PFSK-1 (cell line): ENCODE measurements around the gene ZNF410. TPM values are rescaled to one million over a fixed set of nuclear protein-coding genes. Genes with fewer than 3 reads are reported as not detected.

Experiments used
- FOXP2 ChIP-seq: optimal IDR thresholded peaks from 2 replicates; pipeline ENCODE3; 2011; ENCODE audit warnings: borderline replicate concordance, control low read depth, inconsistent platforms; ENCODE audit not compliant: insufficient read depth; ENCODE audit errors: extremely low read length, extremely low read depth
- POLR2AphosphoS5 ChIP-seq: IDR thresholded peaks from 2 replicates; pipeline ENCODE4 v1.6.1; 2012; ENCODE audit warnings: low read depth, mild to moderate bottlenecking, control low read depth, low read length, moderate library complexity
- SIN3A ChIP-seq: IDR thresholded peaks from 2 replicates; pipeline ENCODE4 v1.6.1; 2012; ENCODE audit warnings: mild to moderate bottlenecking, low read length, moderate library complexity, borderline replicate concordance; ENCODE audit not compliant: insufficient read depth
- TAF1 ChIP-seq: IDR thresholded peaks from 2 replicates; pipeline ENCODE4 v1.6.1; 2012; ENCODE audit warnings: low read length, control low read depth, borderline replicate concordance; ENCODE audit not compliant: insufficient read depth
- polyA plus RNA-seq: library from polyadenylated mRNA; unstranded; fragments of >200 nt; gene quantifications from one replicate; pipeline ENCODE4 v1.2.1, GENCODE V29; 2012; ENCODE audit warnings: low read depth, missing spikeins; ENCODE audit not compliant: insufficient read length
- TF ChIP-seq, protein P1 (sequence below), 2 experiments: IDR thresholded peaks; 2 replicates each; pipeline versions ENCODE4 v1.6.1 to v1.8.0; 2011 to 2012; ENCODE audit warnings: low read depth in 2 of 2, low read length in 2 of 2, control low read depth in 1 of 2, inconsistent platforms in 1 of 2, mild to moderate bottlenecking in 1 of 2, moderate library complexity in 1 of 2; ENCODE audit not compliant: insufficient read depth in 1 of 2

Gene ZNF410, protein sequence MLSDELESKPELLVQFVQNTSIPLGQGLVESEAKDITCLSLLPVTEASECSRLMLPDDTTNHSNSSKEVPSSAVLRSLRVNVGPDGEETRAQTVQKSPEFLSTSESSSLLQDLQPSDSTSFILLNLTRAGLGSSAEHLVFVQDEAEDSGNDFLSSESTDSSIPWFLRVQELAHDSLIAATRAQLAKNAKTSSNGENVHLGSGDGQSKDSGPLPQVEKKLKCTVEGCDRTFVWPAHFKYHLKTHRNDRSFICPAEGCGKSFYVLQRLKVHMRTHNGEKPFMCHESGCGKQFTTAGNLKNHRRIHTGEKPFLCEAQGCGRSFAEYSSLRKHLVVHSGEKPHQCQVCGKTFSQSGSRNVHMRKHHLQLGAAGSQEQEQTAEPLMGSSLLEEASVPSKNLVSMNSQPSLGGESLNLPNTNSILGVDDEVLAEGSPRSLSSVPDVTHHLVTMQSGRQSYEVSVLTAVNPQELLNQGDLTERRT
- 27.1 TPM for polyA plus RNA-seq

DNA sequence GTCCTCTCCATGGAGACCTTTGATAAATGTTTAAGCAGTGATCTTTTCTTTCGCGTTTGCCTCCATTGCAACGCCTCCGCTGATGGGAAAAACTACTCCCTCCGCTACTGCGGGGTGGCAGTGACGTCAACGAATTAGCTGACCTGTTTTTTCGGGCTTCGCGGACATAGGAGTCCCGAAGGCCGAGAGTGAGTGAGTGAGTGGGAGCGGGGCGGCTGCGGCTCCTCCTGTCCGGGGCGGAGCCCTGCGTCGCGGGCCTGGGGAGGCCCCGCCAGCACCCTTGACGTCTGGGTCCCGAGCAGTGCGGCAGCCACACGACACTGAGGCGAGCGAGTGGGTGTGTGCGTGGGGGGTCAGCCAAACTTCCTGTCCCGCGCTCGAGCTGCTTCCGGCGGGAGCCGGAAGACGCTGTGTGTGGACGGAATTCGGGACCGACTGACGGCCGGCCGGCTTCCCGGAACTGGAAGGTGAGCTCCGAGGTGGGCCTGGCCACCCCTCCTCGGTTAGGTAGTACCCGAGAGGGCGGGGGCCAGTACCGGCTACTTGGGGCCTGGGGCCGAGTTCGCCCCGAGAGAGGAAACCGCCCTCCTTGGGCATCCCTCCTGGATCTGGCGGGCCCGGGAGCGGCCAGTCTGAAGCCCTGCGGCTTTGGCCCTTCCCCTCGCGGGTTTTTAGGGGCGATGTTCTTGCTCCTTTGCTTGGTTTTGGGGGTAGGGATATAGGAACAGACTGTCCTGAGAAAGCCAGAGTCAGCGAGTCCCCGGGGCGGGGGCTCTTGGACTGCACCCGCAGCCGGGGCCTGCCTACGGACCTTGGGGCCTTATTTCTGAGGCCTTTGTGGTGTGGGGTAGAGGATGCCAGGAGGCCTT lies at the start of gene ZNF410:
Gene ZNF410, plus strand, starts transcription at position 411 of the 869 bp plus-strand sequence. CDS start 5,317 bp downstream, outside the sequence.
- peak; percentile 51 for TF ChIP-seq POLR2AphosphoS5
- peak; percentile 86 for TF ChIP-seq FOXP2
- TF ChIP-seq SIN3A = peak; percentile 22; the same call in 1 of the 2 replicates
- TF ChIP-seq TAF1 = 0 out of 2 replicates have a peak, but pooled peaks have one; percentile 48
- TF ChIP-seq, protein P1, sequence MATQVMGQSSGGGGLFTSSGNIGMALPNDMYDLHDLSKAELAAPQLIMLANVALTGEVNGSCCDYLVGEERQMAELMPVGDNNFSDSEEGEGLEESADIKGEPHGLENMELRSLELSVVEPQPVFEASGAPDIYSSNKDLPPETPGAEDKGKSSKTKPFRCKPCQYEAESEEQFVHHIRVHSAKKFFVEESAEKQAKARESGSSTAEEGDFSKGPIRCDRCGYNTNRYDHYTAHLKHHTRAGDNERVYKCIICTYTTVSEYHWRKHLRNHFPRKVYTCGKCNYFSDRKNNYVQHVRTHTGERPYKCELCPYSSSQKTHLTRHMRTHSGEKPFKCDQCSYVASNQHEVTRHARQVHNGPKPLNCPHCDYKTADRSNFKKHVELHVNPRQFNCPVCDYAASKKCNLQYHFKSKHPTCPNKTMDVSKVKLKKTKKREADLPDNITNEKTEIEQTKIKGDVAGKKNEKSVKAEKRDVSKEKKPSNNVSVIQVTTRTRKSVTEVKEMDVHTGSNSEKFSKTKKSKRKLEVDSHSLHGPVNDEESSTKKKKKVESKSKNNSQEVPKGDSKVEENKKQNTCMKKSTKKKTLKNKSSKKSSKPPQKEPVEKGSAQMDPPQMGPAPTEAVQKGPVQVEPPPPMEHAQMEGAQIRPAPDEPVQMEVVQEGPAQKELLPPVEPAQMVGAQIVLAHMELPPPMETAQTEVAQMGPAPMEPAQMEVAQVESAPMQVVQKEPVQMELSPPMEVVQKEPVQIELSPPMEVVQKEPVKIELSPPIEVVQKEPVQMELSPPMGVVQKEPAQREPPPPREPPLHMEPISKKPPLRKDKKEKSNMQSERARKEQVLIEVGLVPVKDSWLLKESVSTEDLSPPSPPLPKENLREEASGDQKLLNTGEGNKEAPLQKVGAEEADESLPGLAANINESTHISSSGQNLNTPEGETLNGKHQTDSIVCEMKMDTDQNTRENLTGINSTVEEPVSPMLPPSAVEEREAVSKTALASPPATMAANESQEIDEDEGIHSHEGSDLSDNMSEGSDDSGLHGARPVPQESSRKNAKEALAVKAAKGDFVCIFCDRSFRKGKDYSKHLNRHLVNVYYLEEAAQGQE (IDR thresholded peaks at IDR 0.05; ENCODE audit: insufficient read depth in 1 of 2, low read depth in 2 of 2, low read length in 2 of 2) = no peak

DNA sequence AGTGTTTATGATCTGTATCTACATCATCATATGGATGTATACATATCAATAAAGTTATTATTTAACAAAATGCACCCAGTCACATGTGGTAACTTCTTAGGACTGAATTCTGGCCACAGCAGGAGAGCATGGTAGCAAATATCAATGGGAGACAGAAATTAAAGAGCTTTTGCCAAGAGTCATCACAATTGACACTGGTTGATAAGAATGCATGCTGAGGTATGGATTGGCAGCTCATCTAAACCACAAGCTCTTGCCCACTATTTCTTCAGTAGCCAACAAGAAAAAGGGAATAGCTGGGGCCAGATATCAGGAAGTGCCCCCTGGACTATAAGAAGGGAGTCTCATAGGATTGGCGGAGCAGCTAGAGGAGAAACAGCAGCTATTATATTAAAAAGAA lies 44.5 kb upstream of the ZNF410 start:
- TF ChIP-seq, protein P1 (IDR thresholded peaks at IDR 0.05; ENCODE audit: insufficient read depth in 1 of 2, low read depth in 2 of 2, low read length in 2 of 2) = no peak
- TF ChIP-seq TAF1 (no peak), POLR2AphosphoS5 (no peak), SIN3A (no peak), FOXP2 (no peak)

DNA sequence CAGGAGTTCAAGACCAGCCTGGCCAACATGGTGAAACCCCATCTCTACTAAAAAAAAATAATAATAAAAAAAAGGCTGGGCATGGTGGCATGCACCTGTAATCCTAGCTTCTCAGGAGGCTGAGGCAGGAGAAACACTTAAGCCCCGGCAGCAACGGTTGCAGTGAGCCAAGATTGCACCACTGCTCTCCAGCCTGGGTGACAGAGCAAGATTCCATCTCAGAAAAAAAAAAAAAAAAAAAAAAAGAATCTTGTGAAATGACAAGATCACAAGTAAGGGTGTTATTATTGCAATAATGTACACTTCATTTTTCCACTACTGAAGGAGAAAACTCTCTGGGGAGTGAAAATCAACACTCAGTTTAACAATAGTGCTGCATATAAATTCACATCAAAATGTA lies 43.8 kb upstream of the ZNF410 start:
- TF ChIP-seq POLR2AphosphoS5 = no peak
- TF ChIP-seq, protein P1 (IDR thresholded peaks at IDR 0.05; ENCODE audit: insufficient read depth in 1 of 2, low read depth in 2 of 2, low read length in 2 of 2) = no peak
- TF ChIP-seq FOXP2 = no peak

DNA sequence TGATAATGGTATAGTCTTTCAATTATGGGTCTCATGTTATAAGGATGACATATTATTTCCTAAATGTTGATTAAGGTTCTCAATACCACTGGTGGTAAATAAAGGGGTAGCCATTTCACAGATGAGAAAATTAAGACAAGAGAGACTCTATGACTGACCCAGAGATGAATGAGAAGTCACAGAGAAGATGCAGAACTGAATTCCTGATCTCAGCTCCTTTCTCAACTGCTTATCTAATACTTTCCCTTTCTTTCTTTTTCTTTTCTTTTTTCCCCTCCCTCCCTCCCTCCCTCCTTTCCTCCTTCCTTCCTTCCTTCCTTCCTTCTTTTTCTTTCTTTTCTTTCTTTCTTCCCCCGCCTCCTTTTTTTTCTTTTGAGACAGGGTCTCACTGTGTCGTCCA lies 43.4 kb upstream of the ZNF410 start:
- no peak for TF ChIP-seq TAF1
- no peak for TF ChIP-seq FOXP2
- TF ChIP-seq, protein P1 (IDR thresholded peaks at IDR 0.05; ENCODE audit: insufficient read depth in 1 of 2, low read depth in 2 of 2, low read length in 2 of 2) = no peak
- TF ChIP-seq SIN3A = no peak
- no peak for TF ChIP-seq POLR2AphosphoS5
